ENCODE results near the gene HIGD1A.

HIGD1A gene

DNA sequence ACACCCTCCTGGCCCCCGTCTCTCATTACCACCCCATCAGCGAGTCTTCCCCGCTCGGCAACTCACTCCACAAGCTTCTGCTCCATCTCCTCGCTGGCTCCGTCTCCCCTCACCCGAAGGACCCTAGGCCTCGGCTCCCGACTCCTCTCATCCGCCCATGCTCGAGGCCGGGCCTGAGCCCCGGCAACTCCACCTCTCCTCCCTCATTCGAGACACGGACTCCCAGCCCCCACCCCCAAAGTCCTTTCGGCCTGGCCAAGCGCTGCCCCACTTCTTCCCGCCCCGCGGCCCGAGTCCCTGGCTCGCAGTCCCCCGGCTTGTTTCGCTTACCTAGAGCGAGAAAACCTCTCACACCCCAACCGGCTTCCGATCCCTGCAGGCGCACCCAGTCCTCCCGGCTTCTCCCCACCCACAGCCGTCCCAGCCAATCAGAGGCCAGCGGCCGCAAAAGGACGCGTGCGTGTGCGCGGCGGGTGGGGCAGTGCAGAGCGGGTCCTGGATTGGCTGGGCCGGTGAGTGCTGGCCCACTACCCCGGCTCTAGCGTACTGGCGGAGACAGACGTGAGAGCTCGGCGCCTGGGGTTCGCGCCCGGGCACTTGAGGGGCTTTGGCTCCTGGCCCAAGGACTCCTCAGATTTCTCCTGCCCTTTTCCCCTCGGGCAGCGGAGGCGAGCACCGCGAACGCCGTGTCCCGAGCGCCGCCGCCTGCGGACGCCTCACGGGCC lies at the start of gene HIGD1A:
Gene HIGD1A, minus strand, starts transcription at position 385 of the 725 bp plus-strand sequence. CDS start 10,237 bp downstream, outside the sequence.
- DNase-seq (ENCODE audit: low spot score) = peak; percentile 99

DNA sequence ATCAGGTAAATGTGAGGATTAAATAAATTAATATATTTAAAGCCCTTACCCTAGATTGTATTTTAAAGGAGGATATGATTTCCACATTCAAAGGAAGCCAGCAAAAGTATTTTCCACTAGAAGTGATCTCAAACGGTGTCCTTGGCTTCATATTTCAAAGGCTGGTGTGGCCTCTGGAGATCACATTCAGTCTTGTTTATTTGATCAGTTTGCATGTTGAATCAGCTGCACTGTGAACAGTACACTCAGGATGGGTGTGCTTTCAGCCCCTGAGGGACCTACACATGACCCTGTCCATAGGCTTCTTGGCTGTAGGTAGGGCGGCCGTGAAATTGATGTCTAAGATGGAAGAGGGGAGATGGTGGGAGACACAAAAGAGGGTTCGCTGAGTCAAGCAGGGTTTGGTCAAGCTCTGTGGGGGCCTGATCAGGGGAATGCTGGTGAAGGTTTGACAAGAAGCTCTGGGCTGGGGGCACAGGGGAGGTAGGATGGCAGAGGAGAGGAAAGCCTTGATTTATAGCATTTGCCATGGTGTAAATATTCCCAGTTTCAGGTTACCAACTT lies 49.5 kb upstream of the HIGD1A start:
- no peak for DNase-seq (ENCODE audit: low spot score)

DNA sequence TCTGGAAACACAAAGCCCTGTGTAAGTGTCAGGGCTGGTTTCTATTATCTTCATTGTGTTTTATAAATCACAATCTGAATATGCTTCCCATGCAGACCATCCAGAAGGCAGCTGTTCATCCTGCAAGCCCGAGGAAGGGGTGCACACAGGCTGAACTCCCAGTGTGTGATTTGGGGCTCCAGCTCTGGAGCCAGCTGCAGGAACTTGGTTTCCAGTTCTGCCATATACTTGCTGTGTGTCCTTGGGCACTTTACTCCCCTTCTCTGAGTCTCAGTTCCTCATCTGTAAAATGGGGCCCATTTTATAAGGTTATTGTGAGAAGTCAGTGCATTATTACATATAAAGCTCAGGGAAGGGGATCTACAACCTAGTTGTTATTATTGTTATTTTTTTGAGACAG lies 48.8 kb upstream of the HIGD1A start:
- no peak for DNase-seq (ENCODE audit: low spot score)

DNA sequence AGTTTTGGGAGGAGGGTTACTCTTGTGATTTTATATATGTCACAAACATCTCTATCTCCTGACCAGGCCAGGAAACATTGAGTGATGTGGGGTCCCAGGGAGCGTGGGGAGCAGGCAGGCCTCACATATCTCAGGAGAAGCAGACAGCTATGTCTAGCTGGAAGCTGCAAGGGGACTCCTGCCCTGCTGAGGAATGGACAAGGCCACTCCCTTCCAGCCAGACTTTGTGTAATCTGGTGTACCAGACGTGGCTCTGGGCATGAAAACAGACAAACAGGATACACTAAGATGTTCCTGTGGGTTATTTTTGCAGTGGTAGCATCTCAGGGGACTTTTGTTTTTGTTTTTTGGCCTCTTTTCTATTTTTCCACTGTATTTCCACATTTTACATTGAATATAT lies 48.2 kb upstream of the HIGD1A start:
- DNase-seq (ENCODE audit: low spot score) = peak; percentile 41

DNA sequence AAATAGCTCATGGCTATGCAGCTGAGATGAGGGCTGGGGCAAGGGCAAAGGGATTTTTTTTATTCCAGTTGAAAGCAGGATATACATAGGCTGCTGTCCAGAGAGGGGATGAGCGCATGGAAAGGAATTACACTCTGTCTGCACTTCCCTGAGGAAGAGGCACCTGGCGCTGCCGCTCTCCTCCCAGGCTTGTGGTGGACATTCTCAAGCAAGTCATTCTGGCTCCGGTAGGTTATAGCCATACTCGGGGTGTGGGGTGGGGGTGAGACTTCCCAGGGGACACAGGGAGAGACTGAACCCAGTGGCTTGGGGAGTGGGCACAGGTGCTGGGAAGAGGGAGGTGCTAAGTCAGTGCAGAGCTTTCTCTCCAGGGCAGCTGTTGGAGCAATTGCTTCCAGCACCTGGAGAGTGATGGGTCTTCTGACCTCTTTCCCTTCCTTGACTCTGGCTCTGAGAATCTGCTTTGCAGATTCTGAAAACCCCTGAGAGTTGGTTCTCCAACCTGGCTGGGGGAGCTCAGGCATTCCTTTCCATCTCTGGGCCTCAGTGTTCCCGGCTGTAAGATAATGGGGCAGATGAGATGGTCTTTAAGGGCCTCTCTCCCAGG lies 47.0 kb upstream of the HIGD1A start:
- DNase-seq (ENCODE audit: low spot score) = no peak

DNA sequence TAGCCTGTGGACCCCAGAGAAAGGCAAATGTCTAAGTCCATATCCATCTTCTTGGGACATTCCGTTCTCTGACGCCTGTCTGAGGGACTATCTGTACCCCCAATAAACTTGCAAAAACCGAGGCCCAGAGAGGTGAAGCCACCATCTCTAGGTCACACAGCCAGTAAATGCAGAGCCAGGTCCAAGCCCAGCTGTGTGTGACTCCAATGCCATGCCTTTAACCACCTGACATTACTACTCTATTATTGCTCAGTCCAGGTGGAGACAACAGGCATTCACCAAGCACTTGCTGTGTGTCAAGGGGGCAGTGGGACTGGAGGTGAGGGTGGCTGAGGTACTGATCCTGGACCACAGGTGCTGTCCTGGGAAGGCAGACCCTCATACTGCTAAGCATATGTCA lies 46.0 kb upstream of the HIGD1A start:
- DNase-seq (ENCODE audit: low spot score) = no peak

DNA sequence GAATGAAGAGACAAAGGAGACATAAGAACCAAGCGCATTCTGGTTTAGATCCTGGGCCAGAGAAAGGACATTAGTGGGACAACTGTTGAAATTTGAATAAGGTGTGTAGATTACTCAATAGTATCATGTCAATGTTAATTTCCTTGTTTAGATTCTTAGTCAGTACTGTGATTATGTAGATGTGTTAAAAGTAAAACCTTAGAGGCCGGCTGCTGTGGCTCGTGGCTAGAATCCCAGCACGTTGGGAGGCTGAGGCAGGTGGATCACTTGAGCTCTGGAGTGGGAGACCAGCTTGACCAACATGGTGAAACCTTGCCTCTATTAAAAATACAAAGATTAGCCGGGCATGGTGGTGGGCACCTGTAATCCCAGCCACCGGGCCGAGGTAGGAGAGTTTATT lies 44.7 kb upstream of the HIGD1A start:
- no peak for DNase-seq (ENCODE audit: low spot score)

DNA sequence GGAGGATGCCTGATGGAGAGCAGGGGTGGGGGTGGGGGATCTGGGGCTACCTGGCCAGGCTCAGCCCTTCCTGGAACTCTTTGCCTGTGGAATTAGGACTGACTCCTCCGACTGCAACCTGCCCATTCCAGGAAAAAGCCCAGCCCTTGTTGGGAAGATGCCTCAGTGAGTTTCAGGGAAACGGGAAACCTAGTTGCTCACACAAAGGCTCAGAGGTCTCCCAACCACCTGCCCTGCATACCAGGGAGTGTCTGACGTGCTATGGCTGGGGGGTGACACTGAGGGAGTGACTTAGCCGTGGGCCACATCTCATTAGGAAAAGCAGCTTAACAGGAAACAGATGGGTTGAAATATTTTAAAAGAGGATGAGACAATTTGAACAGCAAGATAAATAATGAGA lies 43.4 kb upstream of the HIGD1A start:
- DNase-seq (ENCODE audit: low spot score) = no peak

DNA sequence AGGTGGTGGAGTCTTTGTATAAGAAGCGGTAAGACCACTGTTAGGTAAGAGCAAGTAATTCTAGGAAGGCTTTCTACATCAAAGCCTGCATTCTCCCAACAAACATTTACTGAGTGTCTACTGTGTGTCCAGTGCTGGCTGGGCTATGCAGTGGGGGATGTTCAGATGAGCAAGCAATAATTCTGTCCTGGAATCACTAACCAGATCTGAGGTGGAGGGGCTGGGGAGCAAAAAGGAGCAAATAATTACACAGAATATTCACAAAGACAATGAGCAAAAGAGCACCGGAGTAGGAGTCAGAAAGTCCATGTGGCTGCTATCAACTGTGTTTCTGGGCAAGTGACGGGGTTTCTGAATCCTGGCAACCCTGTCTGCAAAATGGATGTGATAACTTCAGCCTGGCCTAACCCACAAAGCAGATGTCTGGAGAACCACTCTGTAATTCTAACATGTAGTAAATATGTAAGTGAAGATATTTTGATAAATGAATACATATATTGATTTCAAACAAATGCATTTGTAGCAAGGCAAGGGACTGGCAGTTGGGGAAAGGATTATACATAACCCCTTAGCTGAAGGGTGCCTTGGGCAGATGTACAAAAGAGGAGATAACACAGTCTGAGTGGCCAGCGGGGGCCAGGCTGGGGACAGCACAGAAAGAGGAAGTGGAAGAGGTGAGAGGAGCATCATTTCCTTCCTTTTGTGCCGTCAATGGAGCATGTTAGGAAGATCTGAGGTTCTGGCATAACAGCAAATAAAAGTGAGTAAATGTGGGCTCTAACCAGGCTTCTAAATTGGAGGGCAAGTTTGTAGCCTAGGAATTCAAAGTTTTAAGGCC lies 42.6 kb upstream of the HIGD1A start:
- no peak for DNase-seq (ENCODE audit: low spot score)

DNA sequence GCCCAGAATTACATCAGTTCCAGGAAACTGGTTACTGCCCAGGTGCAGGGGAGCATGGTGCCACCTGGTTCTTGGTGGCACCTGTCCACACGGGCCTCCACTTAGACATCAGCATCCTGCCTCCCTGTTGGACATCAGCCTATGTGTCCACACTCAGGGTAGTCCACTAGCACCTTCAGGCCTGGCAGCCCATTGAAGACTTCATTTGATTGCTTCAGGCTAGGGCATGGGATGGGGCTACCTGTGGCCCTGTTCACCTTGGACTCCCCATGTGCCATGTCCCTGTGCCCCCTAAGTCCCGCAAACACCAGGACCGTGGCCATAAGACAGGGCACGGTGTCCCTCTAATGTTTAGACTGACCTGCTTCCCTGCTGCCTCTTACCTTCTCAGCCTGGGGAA lies 40.5 kb upstream of the HIGD1A start:
- DNase-seq (ENCODE audit: low spot score) = no peak

DNA sequence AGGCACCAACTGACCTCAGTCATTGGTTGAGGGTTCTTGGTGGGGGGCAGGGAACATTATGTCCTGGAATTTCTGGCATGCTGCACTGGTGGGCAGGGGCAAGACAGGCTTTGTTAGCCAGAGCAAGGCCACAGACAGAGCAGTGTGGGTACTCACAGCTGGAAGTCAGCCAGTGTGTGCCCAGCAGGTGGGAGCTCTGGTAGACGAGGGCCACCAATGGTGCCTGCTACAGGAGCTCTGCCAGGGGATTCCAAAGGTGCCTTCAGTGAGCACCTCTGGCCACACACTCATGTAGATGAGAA lies 40.1 kb upstream of the HIGD1A start:
- no peak for DNase-seq (ENCODE audit: low spot score)

DNA sequence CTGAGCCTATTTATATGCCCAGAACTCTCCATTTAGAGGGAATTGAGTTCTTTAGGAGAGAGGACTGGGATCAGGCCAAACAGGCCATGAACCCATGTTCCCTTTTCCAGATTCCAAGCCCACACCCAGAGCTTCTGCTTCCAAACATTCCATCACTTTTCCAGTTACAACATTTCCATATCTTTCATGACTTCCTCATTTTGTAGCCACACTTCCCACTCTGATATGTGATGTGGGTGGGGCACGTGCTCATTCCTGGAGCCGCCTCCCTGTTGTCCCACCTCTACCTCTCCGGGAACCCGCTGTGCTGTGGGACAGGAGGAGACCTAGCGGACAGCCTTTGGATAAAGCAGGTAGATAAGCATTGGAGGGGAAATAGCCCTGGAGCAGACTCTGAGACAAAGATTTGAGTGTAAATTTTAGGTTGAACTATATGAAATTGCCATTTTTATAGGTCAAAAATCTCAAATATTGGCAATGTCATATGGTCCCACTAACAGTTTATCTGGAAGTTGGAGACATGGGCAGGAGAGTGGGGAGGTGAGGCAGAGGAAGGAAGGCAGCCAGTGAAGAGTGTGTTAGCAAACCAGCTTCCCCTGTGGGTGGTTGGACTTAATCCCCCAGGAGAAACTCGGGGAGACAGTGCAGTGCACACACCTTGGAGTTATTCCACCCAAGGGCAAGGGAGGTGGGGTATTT lies 39.6 kb upstream of the HIGD1A start:
- DNase-seq (ENCODE audit: low spot score) = no peak

DNA sequence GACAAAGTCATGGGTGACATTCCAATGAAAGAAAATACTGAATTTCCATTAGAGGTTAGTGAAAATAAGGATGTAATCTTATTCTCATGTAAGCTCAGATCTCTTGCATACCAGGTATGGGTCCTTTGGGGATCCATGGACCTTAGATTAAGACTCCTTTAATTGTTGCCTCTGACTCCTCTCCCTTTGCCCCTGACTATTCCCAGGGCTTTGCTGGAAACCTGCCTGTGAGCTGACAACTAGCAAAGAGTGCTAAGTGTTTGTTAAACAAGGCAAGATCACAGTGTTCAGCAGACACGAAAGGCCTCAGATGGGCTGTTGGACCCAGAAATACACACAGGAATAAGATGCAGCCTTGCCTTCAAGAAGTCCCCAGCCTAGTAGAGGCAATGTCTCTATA lies 37.0 kb upstream of the HIGD1A start:
- DNase-seq (ENCODE audit: low spot score) = no peak

DNA sequence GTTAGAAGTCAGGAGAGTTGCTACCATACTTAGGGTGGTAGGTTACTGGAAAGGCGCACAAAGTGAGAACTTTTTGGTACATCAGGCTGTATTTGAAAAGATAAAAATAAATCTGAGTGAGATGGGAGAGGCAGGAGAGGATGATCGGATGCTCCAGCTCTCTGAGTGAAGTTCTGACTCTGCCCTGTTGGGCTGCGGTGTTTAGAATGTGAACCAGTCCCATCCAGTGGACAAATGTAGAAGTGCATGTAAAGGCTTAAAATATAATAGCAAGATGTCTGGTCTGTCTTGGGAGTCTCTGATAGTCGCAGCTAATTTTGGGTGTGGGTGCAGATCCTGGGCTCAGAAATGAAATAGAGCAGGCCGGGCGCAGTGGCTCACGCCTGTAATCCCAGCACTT lies 35.3 kb upstream of the HIGD1A start:
- peak; percentile 82 for DNase-seq (ENCODE audit: low spot score)

DNA sequence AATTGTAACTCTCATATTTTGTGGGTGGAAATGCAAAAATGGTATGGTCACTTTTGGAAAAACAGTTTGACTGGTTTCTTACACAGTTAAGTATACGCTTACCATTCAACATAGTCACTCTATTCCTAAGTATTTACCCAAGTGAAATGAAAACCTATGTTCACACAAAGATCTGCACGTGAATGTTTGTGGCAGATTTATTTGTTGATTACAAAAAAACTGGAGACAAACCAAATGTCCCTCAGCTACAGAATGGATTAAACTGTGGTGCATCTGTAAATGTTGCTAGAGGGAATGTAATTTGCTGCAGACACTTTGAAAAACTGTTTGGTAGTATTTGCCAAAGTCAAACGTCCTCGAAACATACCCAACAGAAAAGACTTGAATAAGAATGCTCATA lies 34.3 kb upstream of the HIGD1A start:
- DNase-seq (ENCODE audit: low spot score) = no peak

DNA sequence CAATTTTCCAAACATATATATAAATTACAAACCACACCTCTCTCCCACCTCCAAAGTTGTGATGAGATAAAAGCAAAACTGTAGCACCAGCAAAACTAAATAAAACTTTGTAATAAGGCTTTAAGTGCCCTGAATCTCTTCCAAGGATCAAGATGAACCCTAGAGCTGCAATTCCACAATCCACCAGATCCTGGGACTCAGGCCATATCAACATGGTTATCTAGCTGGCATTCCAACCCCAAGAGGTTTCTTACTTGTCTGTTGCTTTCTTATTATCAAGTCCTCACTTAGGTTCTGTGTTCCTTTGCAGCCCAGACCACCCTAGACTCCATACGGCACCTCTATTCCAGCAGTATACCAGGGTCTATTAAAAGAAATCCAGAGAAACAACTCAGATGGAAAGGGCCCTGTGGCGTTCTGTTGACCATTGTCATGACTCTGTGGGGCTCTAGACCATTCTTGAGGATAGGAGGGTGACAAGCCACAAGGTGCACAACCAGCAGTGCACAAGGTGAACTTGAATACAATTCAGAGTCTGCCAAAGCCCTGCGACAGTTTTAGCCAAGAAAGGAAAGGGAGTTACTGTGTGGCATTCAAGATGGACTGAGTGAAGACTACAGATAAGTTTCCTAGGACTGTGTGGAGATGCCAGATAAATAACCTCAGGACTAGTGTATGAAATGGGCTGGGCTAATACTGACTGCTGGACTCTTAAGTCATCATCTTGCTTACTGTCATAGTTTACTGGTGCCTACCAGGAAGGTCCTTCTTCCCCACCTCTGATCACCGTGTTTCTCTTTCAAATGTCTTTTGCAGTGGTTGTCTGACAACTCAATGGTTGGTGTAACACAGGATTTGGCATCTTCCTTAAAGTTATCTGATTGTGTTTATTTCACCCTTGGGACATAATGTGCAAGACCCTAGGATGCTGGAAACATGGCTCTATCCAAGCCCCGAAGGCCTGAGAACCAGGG lies 32.1 kb upstream of the HIGD1A start:
- DNase-seq (ENCODE audit: low spot score) = no peak

DNA sequence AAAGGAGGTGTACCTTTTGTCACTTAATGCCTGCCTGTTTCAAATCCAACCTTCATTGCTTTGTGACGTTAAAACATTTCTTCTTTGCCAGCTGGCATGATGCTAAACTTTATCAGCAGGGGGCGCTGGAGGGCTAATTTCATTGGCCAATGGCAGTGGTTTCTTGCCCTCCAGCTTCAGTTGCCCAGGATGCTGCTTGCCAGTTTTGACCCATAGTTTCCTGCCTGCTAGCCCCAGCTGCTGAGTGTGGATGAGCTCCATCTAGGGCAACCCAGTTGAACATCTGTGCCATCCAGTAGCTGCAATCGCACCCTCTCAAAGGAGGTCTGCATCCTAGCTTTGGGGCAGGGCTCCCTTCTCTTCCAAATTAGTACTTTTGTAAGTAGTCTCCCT lies 27.0 kb upstream of the HIGD1A start:
- peak; percentile 64 for DNase-seq (ENCODE audit: low spot score)

DNA sequence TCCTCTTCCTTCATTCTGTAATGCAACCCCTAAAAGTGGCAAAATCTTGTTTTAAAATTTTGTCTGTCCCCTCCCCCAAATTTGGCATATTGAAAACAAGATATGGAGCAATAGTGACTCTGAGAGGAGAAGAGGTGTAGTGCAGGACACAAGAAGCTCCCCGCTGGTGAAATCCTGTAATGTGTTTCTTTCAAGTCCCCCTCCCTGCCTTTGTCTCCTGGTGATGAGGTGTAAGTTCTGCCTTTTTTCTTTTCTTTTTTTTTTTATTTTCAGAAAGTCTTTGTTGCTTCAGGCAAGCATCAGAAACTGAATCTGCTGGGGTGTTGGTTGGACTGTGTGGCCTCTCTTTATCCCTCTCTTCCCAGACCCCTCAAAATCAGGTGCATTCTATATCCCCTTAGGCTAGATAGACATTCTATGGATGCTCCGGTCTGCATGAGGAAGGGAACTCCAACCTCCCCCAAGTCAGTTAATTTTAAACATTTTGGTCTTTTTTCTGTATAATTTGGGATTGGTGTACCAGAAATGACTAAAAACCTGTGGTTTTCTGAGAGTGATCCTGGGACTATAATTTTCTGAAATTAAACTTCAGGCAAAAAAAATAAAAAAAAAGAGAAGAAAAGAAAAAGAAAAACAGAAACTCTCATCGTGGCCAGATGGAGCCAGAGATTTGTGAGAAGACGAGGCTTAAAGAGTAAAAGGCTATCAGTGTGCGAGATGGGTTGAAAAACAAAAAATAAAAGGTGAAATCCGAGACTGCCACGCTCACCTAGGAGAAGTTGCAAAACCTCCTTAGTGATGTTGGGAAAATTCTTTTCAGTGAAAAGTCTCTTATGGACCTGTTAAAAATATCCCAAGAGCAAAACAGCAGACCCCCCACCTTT lies 26.4 kb upstream of the HIGD1A start:
- DNase-seq (ENCODE audit: low spot score) = peak; percentile 33

DNA sequence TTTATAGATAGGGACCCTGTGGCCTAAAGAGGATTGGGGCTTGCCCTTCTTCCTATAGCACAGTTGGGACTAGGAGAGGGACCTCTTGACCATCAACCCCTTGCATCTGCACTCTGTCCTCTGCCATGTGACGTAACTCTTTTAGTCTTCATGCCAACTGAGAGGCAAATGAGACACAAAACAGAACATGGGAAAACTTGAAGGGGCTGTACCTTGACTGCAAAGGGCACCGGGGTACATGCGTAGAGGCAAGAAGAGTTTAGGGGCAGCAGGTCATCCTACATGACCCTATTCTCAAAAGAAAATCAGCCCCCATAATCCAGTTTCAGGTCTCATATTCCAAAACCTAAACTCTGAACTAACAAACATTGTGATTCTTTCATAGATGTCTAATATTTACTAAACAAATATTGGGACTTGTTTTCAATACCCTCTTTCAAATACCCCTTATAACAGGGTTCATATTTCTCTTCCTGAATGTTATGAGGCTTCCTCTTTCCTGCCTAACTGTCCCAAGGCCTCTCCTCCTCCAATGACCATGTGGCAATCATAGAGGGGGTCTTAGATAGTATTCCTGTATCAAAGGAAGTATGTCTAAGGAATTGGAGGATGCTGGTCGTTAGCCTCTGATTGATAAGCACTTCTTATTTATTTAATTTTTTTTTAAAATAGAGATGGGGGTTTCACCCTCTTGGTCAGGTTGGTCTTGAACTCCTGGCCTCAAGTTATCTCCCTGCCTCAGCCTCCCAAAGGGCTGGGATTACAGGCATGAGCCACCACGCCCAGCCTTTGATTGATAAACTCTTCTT lies 25.5 kb upstream of the HIGD1A start:
- no peak for DNase-seq (ENCODE audit: low spot score)
